ENCODE results near the gene RAB6B. TPM values are rescaled to one million over a fixed set of nuclear protein-coding genes. Genes with fewer than 3 reads are reported as not detected.

The RAB6B gene
- polyA plus RNA-seq, 1 experiment, result 2.2 TPM

- no peak overlapping the region for H3K4me3 ChIP-seq (ENCODE audit: low read depth, low read length)
- no peak for DNase-seq (ENCODE audit: low read depth, low spot score)
- CTCF ChIA-PET, result no interaction called here
- no peaks in the 10 kb centered on the region for H3K27me3 ChIP-seq (ENCODE audit: control insufficient read depth, insufficient read depth, low read length)
- H3K9me3 ChIP-seq (ENCODE audit: control insufficient read depth, insufficient read depth, low read length), result no peaks in the 10 kb centered on the region
- POLR2A ChIA-PET, result no interaction called here
- TF ChIP-seq, protein P1, sequence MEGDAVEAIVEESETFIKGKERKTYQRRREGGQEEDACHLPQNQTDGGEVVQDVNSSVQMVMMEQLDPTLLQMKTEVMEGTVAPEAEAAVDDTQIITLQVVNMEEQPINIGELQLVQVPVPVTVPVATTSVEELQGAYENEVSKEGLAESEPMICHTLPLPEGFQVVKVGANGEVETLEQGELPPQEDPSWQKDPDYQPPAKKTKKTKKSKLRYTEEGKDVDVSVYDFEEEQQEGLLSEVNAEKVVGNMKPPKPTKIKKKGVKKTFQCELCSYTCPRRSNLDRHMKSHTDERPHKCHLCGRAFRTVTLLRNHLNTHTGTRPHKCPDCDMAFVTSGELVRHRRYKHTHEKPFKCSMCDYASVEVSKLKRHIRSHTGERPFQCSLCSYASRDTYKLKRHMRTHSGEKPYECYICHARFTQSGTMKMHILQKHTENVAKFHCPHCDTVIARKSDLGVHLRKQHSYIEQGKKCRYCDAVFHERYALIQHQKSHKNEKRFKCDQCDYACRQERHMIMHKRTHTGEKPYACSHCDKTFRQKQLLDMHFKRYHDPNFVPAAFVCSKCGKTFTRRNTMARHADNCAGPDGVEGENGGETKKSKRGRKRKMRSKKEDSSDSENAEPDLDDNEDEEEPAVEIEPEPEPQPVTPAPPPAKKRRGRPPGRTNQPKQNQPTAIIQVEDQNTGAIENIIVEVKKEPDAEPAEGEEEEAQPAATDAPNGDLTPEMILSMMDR (IDR thresholded peaks at IDR 0.05; ENCODE audit: low read depth, low read length), result no peak
- H3K27ac ChIP-seq (ENCODE audit: low read depth, low read length), result no peak overlapping the region
These were observed 118.8 kb downstream of the RAB6B start for GRCh38 chr3:133776794-133777438.

GRCh38 chr3:133775835-133776234 is 119.8 kb downstream of the RAB6B start:
- DNase-seq (ENCODE audit: low read depth, low spot score), result no peak
- Histone ChIP-seq H3K27ac (ENCODE audit: low read depth, low read length) (no peak overlapping the region), H3K27me3 (ENCODE audit: control insufficient read depth, insufficient read depth, low read length) (no peaks in the 10 kb centered on the region), H3K4me3 (ENCODE audit: low read depth, low read length) (no peak overlapping the region), H3K9me3 (ENCODE audit: control insufficient read depth, insufficient read depth, low read length) (no peaks in the 10 kb centered on the region)
- TF ChIP-seq, protein P1 (IDR thresholded peaks at IDR 0.05; ENCODE audit: low read depth, low read length), result no peak
- ChIA-PET POLR2A (no interaction called here), CTCF (no interaction called here)

DNA sequence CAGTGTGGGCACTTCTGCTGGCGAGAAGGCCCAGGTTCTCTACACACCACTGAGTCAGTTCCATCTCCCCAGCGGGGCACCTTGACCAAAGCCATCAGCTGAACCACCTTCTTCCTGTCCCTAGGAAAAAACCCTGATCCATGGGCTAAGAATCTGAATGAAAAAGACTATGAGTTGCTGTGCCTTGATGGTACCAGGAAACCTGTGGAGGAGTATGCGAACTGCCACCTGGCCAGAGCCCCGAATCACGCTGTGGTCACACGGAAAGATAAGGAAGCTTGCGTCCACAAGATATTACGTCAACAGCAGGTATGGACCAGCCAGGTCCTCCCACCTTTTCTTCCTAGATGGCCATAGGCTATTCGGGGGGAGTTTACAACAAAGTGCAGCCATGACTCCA is 120.4 kb downstream of the RAB6B start:
- ChIA-PET POLR2A (no interaction called here), CTCF (no interaction called here)
- no peak overlapping the region for H3K4me3 ChIP-seq (ENCODE audit: low read depth, low read length)
- H3K27ac ChIP-seq (ENCODE audit: low read depth, low read length), result no peak overlapping the region
- no peak for DNase-seq (ENCODE audit: low read depth, low spot score)
- no peaks in the 10 kb centered on the region for H3K9me3 ChIP-seq (ENCODE audit: control insufficient read depth, insufficient read depth, low read length)
- TF ChIP-seq, protein P1 (IDR thresholded peaks at IDR 0.05; ENCODE audit: low read depth, low read length), result no peak
- H3K27me3 ChIP-seq (ENCODE audit: control insufficient read depth, insufficient read depth, low read length), result no peaks in the 10 kb centered on the region

Other genes starting within 250 kb of the RAB6B start
- gene TOPBP1, start 233.9 kb downstream of the RAB6B start, polyA plus RNA-seq (2011; rRNA removed), result 17.6 and 25.9 TPM in 2 replicates
- gene TF, start 149.5 kb downstream of the RAB6B start, polyA plus RNA-seq (2011; rRNA removed), result 0.07 and 0.15 TPM in 2 replicates
- gene SRPRB, start 90.1 kb downstream of the RAB6B start, polyA plus RNA-seq (2011; rRNA removed), result 41.8 and 61.6 TPM in 2 replicates
- gene SLCO2A1, start 134.0 kb upstream of the RAB6B start, polyA plus RNA-seq (2011; rRNA removed), result 1.6 and 1.7 TPM in 2 replicates